ENCODE results near the gene FEZ2.

- TF ChIP-seq CREB5 (CRISPR knock-in tag; IDR thresholded peaks at IDR 0.05; ENCODE audit: low read depth) (no peak), ZFP30 (CRISPR knock-in tag; IDR thresholded peaks at IDR 0.05) (no peak), ZNF70 (CRISPR knock-in tag; IDR thresholded peaks at IDR 0.05) (no peak), PATZ1 (CRISPR knock-in tag; IDR thresholded peaks at IDR 0.05; ENCODE audit: borderline replicate concordance) (no peak), RARB (CRISPR knock-in tag; IDR thresholded peaks at IDR 0.05) (no peak), ZNF8 (CRISPR knock-in tag; IDR thresholded peaks at IDR 0.05) (no peak), ZFP3 (CRISPR knock-in tag; IDR thresholded peaks at IDR 0.05) (no peak), OSR1 (CRISPR knock-in tag; IDR thresholded peaks at IDR 0.05) (no peak), SNAI2 (CRISPR knock-in tag; IDR thresholded peaks at IDR 0.05) (no peak), ARNTL (CRISPR knock-in tag; IDR thresholded peaks at IDR 0.05; ENCODE audit: borderline replicate concordance, low read depth) (no peak)
Measured at GRCh38 chr2:36509075-36509474, 88.9 kb downstream of the FEZ2 start.
